Jurkat, Clone E6-1 (cell line): ENCODE data around the gene METTL15.
A peak's percentile ranks its signal among the peaks of the same experiment; 100 is the strongest.
"Not testable (repeated sequence)": the region's sequence is repeated elsewhere in the genome, so short reads cannot be mapped to it uniquely, and the experiment has no call there.

Experiments used
- DNase-seq: peaks from one replicate; pipeline ENCODE4 v3.0.0-alpha.2; 2011; ENCODE audit warnings: low read depth, low spot score
- H3K4me3 ChIP-seq: 2 replicates; pipeline ENCODE4 v1.5.1; 2011; ENCODE audit warnings: mild to moderate bottlenecking, low read length, control low read depth, moderate library complexity

The METTL15 gene

DNA sequence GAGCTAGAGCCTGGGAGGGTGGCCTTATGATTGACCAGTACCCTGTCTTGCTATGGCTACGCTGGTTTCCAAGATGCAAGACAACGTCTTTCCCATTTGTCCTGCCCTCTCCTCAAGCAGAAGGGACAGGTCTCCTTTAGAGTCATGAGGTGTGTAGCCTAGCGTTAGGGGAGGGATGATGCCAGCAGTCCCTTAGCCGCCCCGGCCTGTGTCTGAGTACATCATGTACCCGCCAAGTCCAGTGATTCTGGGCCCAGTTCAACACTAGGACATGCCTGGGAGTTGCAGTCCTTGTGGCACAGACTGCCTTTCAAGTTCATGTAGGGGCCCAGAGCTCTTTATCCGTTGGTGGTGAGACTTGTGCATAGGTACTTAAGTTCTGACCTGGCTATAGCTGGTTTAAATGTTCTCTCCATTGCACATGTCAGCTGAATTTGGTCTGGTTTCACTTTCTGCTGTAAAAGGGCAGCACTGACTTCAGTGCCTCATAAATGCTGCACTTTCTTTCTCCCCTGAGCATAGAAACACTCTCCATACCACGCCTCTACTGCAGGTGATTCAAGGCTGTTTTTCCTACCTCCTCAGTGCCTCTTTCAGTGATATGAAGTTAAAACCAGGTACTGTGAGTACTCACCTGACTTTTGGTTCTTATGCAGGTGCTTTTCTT lies 151.1 kb downstream of the METTL15 start:
- H3K4me3 ChIP-seq: no peak overlapping the region
- no peak for DNase-seq

DNA sequence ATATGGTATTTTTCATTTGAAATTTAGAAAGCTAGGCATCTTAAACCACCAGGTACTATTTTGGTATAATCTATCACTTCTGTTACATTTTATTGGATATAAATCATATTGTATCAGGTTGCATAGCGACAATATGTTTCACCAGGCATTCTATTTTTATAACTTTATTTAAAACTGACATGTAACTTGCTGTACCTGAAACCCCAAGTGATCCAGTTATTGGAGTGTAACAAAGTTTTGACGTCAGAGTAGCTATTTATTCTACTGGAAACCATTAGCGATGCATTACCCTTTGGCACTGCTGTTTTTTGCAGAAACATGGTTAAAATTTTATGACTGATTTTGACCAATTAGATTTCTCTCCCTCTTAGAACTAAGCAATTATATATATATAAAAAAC lies 160.7 kb downstream of the METTL15 start:
- DNase-seq: no peak

GRCh38 chr11:28269586-28269985 lies 161.4 kb downstream of the METTL15 start:
- DNase-seq: no peak
- H3K4me3 ChIP-seq: no peak overlapping the region

More for the DNA sequence above, 160.7 kb downstream of the METTL15 start:
- H3K4me3 ChIP-seq: no peak overlapping the region

DNA sequence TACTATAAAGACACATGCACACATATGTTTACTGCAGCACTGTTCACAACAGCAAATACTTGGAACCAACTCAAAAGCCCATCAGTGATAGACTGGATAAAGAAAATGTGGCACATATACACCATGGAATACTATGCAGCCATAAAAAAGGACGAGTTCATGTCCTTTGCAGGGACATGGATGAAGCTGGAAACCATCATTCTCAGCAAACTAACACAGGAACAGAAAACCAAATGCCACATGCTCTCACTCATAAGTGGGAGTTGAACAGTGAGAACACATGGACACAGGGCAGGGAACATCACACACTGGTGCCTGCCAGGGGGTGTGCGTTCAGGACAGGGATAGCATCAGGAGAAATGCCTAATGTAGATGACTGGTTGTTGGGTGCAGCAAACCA lies 164.1 kb downstream of the METTL15 start:
- not testable (repeated sequence) for H3K4me3 ChIP-seq, DNase-seq

DNA sequence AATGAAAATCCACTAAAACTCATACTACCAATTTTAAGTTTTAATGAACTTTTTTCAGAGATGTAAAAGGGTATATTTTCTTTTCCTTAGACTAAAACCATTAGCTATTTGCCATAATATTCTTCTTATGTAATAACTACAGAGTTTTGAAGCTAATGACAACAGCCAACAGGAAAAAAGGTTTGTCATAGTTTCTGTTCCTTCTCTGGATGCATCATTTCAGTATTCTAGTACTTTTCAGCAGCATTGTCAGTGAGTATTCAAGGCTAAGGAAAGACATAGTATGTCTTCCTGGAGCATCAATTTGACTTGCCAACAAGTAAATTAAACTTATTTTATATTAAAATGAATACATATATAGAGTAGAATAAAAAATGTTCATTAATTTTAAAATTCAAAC lies 166.0 kb downstream of the METTL15 start:
- DNase-seq: no peak
- H3K4me3 ChIP-seq: no peak overlapping the region

GRCh38 chr11:28284196-28284595 lies 176.0 kb downstream of the METTL15 start:
- no peak for DNase-seq
- no peak overlapping the region for H3K4me3 ChIP-seq

DNA sequence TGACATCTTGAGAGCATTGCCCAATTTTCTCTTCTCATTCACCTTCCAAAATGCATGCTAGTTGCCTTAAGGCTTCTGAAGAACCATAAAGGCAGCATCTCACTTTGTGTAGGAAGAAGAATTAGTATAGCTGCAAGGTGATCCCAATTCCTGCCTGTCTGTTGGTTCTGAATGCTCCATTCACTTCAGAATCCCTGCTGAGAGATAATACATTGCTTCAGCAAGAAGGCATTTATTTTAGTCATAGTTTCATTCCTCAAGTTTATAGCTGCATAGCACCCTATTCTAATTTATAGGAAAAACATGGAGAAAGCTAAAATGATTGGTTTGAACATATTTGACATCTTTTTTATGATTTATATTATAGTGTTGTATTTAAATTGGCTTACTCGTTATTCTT lies 181.3 kb downstream of the METTL15 start:
- DNase-seq: no peak
- H3K4me3 ChIP-seq: no peak overlapping the region

- not testable (repeated sequence) for H3K4me3 ChIP-seq, DNase-seq
These were observed 182.8 kb downstream of the METTL15 start for GRCh38 chr11:28290995-28291394.

DNA sequence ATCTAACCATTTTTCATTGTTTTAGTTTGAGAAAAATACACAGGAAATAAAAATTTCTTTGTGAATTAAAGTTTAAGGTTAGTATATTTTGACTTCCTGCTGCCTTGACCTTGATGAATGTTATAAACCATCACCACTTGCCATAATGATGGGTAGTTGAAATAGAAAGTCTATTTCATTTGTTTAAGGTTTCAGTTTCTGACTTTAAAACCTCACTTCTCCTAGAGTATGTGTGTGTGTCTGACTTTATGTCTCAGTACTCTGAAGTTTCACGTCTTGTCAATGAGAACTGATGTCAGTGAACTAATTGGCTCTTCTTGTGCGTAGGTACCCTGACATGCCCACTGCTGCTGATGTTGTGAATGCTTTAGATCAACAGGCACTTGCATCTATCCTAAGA lies 188.2 kb downstream of the METTL15 start:
- no peak for DNase-seq
- H3K4me3 ChIP-seq: no peak overlapping the region

- DNase-seq: no peak
- H3K4me3 ChIP-seq: no peak overlapping the region
These were observed 190.0 kb downstream of the METTL15 start for GRCh38 chr11:28298209-28298608.

GRCh38 chr11:28303477-28304191 lies 195.4 kb downstream of the METTL15 start:
- DNase-seq: no peak
- H3K4me3 ChIP-seq: no peak overlapping the region

DNA sequence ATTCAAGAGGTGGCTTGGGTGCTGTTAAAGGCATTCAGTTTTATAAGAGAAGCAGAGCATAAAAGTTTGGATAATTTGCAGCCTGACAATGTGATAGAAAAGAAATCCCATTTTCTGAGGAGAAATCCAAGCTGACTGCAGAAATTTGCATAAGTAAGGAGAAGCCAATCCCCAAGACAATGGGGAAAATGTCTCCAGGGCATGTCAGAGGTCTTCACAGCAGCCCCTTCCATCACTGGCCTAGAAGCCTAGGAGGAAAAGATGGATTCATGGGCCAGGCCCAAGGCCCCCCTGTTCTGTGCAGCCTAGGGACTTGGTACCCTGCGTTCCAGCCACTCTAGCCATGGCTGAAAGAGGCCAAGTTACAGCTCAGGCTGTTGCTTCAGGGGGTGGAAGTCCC lies 207.3 kb downstream of the METTL15 start:
- H3K4me3 ChIP-seq: no peak overlapping the region
- no peak for DNase-seq

DNA sequence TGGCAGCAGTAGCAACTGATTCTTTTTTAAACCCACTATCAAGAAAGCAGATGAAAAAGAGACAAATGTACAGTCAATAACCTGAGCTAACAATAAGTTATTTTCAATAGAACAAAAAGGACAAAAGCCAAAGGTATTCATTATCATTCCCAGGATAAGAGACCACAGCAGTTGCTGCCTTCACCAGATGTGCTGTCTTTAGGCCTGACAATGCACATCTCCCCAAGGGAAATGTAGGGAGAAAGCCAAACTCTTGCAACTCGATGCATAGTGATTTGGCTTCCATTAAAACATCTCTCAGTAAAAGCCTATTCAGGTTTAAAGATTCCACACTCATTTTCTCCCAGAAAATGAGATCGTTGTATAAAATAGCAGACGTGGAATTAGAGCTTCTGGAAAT lies 210.7 kb downstream of the METTL15 start:
- no peak for DNase-seq
- H3K4me3 ChIP-seq: no peak overlapping the region

DNA sequence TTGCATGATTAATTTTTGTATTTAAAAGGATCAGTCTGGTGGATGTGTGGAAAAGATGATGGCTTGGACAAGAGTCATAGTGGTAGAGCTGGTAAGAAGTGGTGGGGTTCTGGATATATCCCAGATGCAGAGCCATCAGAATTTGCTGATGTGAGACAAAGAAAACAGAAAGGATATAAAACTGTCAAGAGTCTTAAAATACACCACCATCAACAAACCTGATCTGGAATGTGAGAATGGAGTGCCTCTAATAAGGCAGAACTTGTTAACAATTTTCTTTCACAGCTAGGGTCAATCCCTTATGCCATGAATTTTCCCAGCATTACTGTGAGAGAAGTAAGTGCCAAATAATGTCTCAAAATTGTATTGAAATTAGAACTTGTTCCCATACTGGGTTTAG lies 215.4 kb downstream of the METTL15 start:
- no peak overlapping the region for H3K4me3 ChIP-seq
- no peak for DNase-seq

GRCh38 chr11:28332393-28332792 lies 224.2 kb downstream of the METTL15 start:
- not testable (repeated sequence) for H3K4me3 ChIP-seq, DNase-seq

- H3K4me3 ChIP-seq: no peak overlapping the region
- DNase-seq: no peak
These were observed 229.5 kb downstream of the METTL15 start for GRCh38 chr11:28337701-28338100.

DNA sequence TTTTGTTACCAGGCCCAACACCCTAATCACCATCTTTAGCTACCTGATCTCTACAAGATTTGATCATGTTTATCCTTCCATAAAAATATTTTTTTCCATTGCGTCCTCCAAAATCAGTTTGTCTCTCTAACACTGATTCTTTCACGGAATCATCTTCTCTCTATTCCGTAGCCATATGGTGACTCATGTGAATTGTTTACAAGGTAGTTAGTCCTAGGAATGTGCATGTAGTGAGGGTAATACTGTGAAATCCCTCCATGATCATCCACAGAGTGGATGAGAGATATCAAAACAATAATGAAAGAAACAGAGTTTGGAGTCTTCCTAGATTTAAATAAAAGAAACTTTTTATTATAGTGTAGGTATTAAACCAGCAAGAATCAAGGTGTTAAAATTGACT lies 230.2 kb downstream of the METTL15 start:
- H3K4me3 ChIP-seq: no peak overlapping the region
- DNase-seq: no peak

DNA sequence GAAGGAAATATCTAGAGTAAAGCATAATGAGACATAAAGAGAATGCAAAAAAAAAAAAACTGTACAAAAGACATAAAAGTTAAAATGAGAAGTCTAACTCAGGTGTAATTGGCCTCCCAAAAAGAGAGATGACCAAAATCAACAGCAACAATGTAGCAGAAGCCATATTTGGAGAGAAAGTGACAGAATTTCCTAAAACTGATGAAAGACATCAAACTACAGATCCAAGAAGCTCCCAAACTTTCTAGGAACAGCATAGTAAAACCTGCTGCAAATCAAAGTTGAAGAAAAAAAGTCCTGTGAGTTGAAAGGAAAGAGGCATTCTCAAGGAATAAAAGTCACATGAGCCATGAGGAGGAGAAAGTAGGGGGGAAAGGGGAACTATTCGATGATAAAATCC lies 231.3 kb downstream of the METTL15 start:
- DNase-seq: no peak
- H3K4me3 ChIP-seq: no peak overlapping the region

DNA sequence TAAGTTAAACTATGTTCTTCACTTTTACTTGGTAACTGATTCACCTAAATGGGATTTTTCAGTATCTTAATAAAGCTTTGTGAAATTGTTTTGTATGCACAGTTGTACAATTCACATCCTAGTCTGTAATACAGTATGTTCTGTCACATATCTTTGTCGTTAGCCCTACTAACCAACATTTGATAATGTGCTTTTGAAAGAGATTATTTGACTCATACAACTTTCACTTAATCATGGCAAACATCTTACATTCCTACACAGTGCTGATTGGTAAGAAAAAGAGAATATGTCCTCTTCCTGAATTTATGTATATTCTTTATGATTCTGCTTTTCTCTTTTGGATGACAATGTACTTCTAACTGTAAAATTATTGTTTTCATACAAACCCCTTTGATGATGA lies 234.5 kb downstream of the METTL15 start:
- DNase-seq: no peak
- no peak overlapping the region for H3K4me3 ChIP-seq

GRCh38 chr11:28343304-28344233 lies 235.4 kb downstream of the METTL15 start:
- DNase-seq: peak; percentile 62

More at GRCh38 chr11:28343304-28344233, 235.4 kb downstream of the METTL15 start:
- no peak overlapping the region for H3K4me3 ChIP-seq
